Neutrophil (primary cell): Measurements from ENCODE around the gene LARGE1.

Experiments
- H3K27ac ChIP-seq: fragments of 200-600 bp; sonication (generic); 2 replicates; pipeline ENCODE4 v1.5.1; 2016; ENCODE audit warnings: mild to moderate bottlenecking, moderate library complexity
- H3K27me3 ChIP-seq: fragments of 200-600 bp; sonication (generic); 2 replicates; pipeline ENCODE4 v1.6.0; 2016; ENCODE audit warnings: mild to moderate bottlenecking
- H3K36me3 ChIP-seq: fragments of 200-600 bp; sonication (generic); 2 replicates; pipeline ENCODE4 v1.5.1; 2017
- H3K4me1 ChIP-seq, 2 experiments: fragments of 200-600 bp in 1 of 2; sonication (generic) in 1 of 2; 1 replicate in 1 of 2; 2 replicates in 1 of 2; pipeline versions ENCODE4 v1.5.1 to v1.6.1; 2013 to 2016; ENCODE audit warnings: low read depth in 1 of 2, low read length in 1 of 2, mild to moderate bottlenecking in 1 of 2, moderate library complexity in 1 of 2; ENCODE audit not compliant: control insufficient read depth in 1 of 2, insufficient read depth in 1 of 2
- H3K4me3 ChIP-seq, 2 experiments: fragments of 200-600 bp in 1 of 2; sonication (generic) in 1 of 2; 1 replicate in 1 of 2; 2 replicates in 1 of 2; pipeline ENCODE4 v1.5.1; 2013 to 2016; ENCODE audit warnings: low read depth in 1 of 2, low read length in 1 of 2, mild to moderate bottlenecking in 1 of 2, moderate library complexity in 1 of 2
- H3K9me3 ChIP-seq: fragments of 200-600 bp; sonication (generic); 2 replicates; pipeline ENCODE4 v1.5.1; 2016
- CTCF ChIP-seq: fragments of 200-600 bp; sonication (generic); IDR thresholded peaks from 2 replicates; pipeline ENCODE4 v1.5.1; 2016; ENCODE audit warnings: antibody characterized with exemption

The LARGE1 gene

GRCh38 chr22:33275073-33275443 is 645.2 kb downstream of the LARGE1 start:
- Histone ChIP-seq H3K27ac (no peak overlapping the region), H3K27me3 (no peaks in the 10 kb centered on the region), H3K36me3 (no peaks in the 10 kb centered on the region), H3K9me3 (no peaks in the 10 kb centered on the region), H3K4me1 (no peaks in the 10 kb centered on the region), H3K4me3 (no peak overlapping the region)
- no peak for TF ChIP-seq CTCF

GRCh38 chr22:33274214-33275072 is 645.8 kb downstream of the LARGE1 start:
- Histone ChIP-seq H3K4me1 (no peaks in the 10 kb centered on the region), H3K9me3 (no peaks in the 10 kb centered on the region), H3K27me3 (no peaks in the 10 kb centered on the region), H3K27ac (no peak overlapping the region), H3K4me3 (no peak overlapping the region), H3K36me3 (no peaks in the 10 kb centered on the region)
- no peak for TF ChIP-seq CTCF

- Histone ChIP-seq H3K27ac (no peak overlapping the region), H3K36me3 (no peaks in the 10 kb centered on the region), H3K4me3 (no peak overlapping the region), H3K27me3 (no peaks in the 10 kb centered on the region), H3K4me1 (no peaks in the 10 kb centered on the region), H3K9me3 (no peaks in the 10 kb centered on the region)
- TF ChIP-seq CTCF = no peak
These were observed 647.4 kb downstream of the LARGE1 start for GRCh38 chr22:33272871-33273270.

- H3K27ac ChIP-seq = no peak overlapping the region
- H3K9me3 ChIP-seq = no peaks in the 10 kb centered on the region
- no peak for TF ChIP-seq CTCF
These were observed 648.1 kb downstream of the LARGE1 start for GRCh38 chr22:33272180-33272579.

GRCh38 chr22:33271390-33272161 is 648.7 kb downstream of the LARGE1 start:
- Histone ChIP-seq H3K9me3 (no peaks in the 10 kb centered on the region), H3K4me1 (no peaks in the 10 kb centered on the region), H3K4me3 (no peak overlapping the region), H3K27me3 (no peaks in the 10 kb centered on the region), H3K36me3 (no peaks in the 10 kb centered on the region), H3K27ac (no peak overlapping the region)
- TF ChIP-seq CTCF = no peak

More at GRCh38 chr22:33272180-33272579, 648.1 kb downstream of the LARGE1 start:
- Histone ChIP-seq H3K27me3 (no peaks in the 10 kb centered on the region), H3K4me3 (no peak overlapping the region), H3K4me1 (no peaks in the 10 kb centered on the region), H3K36me3 (no peaks in the 10 kb centered on the region)
